Neuronal stem cell (in vitro differentiated cells): ENCODE measurements around the gene CCDC141.
"Not testable (repeated sequence)": the region's sequence is repeated elsewhere in the genome, so short reads cannot be mapped to it uniquely, and the experiment has no call there.

Experiments used
- DNase-seq: peaks from one replicate; pipeline ENCODE4 v3.0.0-alpha.2; 2013; ENCODE audit warnings: low spot score
- H2AFZ ChIP-seq: one replicate; pipeline ENCODE4 v1.6.1; 2013; ENCODE audit warnings: mild to moderate bottlenecking, low read length, inconsistent platforms
- H2AK5ac ChIP-seq: 2 replicates; pipeline ENCODE4 v1.6.1; 2013; ENCODE audit warnings: low read depth, mild to moderate bottlenecking, inconsistent platforms, low read length, moderate library complexity, mixed read lengths
- H2BK120ac ChIP-seq: 2 replicates; pipeline ENCODE4 v1.6.1; 2013; ENCODE audit warnings: low read depth, mild to moderate bottlenecking, inconsistent platforms, low read length, moderate library complexity, mixed read lengths
- H2BK12ac ChIP-seq: one replicate; pipeline ENCODE4 v1.6.1; 2013; ENCODE audit warnings: low read length, inconsistent platforms
- H2BK15ac ChIP-seq: 2 replicates; pipeline ENCODE4 v1.6.1; 2013; ENCODE audit warnings: mild to moderate bottlenecking, low read length, inconsistent platforms, mixed read lengths
- H2BK5ac ChIP-seq: one replicate; pipeline ENCODE4 v1.6.1; 2013; ENCODE audit warnings: inconsistent platforms, mild to moderate bottlenecking, low read length, moderate library complexity
- H3K14ac ChIP-seq: one replicate; pipeline ENCODE4 v1.6.1; 2013; ENCODE audit warnings: low read length, inconsistent platforms
- H3K18ac ChIP-seq: 2 replicates; pipeline ENCODE4 v1.6.1; 2013; ENCODE audit warnings: low read length, inconsistent platforms
- H3K23ac ChIP-seq: 2 replicates; pipeline ENCODE4 v1.6.1; 2013; ENCODE audit warnings: low read depth, mild to moderate bottlenecking, mixed read lengths, low read length, inconsistent platforms; ENCODE audit not compliant: poor library complexity
- H3K27ac ChIP-seq: replicated peaks from 3 replicates; pipeline ENCODE4 v1.5.1; 2013; ENCODE audit warnings: low read length, inconsistent platforms
- H3K27me3 ChIP-seq, 3 experiments: 2 replicates each; pipeline ENCODE4 v1.6.1; 2013; ENCODE audit warnings: low read length in 3 of 3, mild to moderate bottlenecking in 2 of 3, inconsistent platforms in 1 of 3, low read depth in 1 of 3, mixed read lengths in 1 of 3, moderate library complexity in 1 of 3; ENCODE audit not compliant: control insufficient read depth in 3 of 3, insufficient read depth in 3 of 3
- H3K36me3 ChIP-seq, 2 donors: replicated peaks in 1 of 2; 2 replicates each; pipeline ENCODE4 v1.6.1; 2013; ENCODE audit warnings: low read length in 2 of 2; ENCODE audit not compliant: control insufficient read depth in 2 of 2, insufficient read depth in 2 of 2
- H3K4ac ChIP-seq: 2 replicates; pipeline ENCODE4 v1.6.1; 2013; ENCODE audit warnings: inconsistent platforms, mild to moderate bottlenecking, low read length, moderate library complexity
- H3K4me1 ChIP-seq, 2 donors: 1 replicate in 1 of 2; 2 replicates in 1 of 2; pipeline ENCODE4 v1.6.1; 2013; ENCODE audit warnings: low read length in 2 of 2, low read depth in 1 of 2; ENCODE audit not compliant: control insufficient read depth in 2 of 2, insufficient read depth in 1 of 2
- H3K4me2 ChIP-seq: one replicate; pipeline ENCODE4 v1.6.1; 2013; ENCODE audit warnings: mild to moderate bottlenecking, low read length, inconsistent platforms; ENCODE audit not compliant: insufficient read depth, poor library complexity, severe bottlenecking
- H3K4me3 ChIP-seq, 2 donors: 2 replicates each; pipeline ENCODE4 v1.5.1; 2013; ENCODE audit warnings: low read length in 2 of 2, mild to moderate bottlenecking in 2 of 2, inconsistent platforms in 1 of 2, moderate library complexity in 1 of 2
- H3K79me1 ChIP-seq: one replicate; pipeline ENCODE4 v1.6.1; 2013; ENCODE audit warnings: low read depth, mild to moderate bottlenecking, inconsistent platforms, low read length, moderate library complexity
- H3K9ac ChIP-seq: one replicate; pipeline ENCODE4 v1.6.1; 2013; ENCODE audit warnings: mild to moderate bottlenecking, low read depth, low read length, inconsistent platforms; ENCODE audit not compliant: poor library complexity
- H3K9me3 ChIP-seq, 2 donors: replicated peaks in 1 of 2; 2 replicates each; pipeline versions ENCODE3 to v1.6.1; 2013; ENCODE audit warnings: low read length in 2 of 2, mild to moderate bottlenecking in 2 of 2, inconsistent platforms in 1 of 2, low read depth in 1 of 2, mixed read lengths in 1 of 2, moderate library complexity in 1 of 2; ENCODE audit not compliant: control insufficient read depth in 2 of 2, insufficient read depth in 1 of 2
- H4K8ac ChIP-seq: one replicate; pipeline ENCODE4 v1.6.1; 2013; ENCODE audit warnings: low read depth, mild to moderate bottlenecking, inconsistent platforms, low read length, moderate library complexity
- H4K91ac ChIP-seq: one replicate; pipeline ENCODE4 v1.6.1; 2013; ENCODE audit warnings: low read length, low read depth, mild to moderate bottlenecking, inconsistent platforms; ENCODE audit not compliant: poor library complexity
- WGBS, 2 donors: extraction: QIAGEN DNeasy Blood & Tissue Kit; methylation state at CpG; one replicate each; pipeline ENCODE4 v1.1.7; 2013; ENCODE audit warnings: missing lambda C conversion rate in 2 of 2, mixed read lengths in 1 of 2; ENCODE audit not compliant: insufficient read length in 2 of 2, insufficient replicate concordance in 1 of 2; ENCODE audit errors: extremely low coverage in 2 of 2; 5-methylcytosine and 5-hydroxymethylcytosine counted together

Gene CCDC141

DNA sequence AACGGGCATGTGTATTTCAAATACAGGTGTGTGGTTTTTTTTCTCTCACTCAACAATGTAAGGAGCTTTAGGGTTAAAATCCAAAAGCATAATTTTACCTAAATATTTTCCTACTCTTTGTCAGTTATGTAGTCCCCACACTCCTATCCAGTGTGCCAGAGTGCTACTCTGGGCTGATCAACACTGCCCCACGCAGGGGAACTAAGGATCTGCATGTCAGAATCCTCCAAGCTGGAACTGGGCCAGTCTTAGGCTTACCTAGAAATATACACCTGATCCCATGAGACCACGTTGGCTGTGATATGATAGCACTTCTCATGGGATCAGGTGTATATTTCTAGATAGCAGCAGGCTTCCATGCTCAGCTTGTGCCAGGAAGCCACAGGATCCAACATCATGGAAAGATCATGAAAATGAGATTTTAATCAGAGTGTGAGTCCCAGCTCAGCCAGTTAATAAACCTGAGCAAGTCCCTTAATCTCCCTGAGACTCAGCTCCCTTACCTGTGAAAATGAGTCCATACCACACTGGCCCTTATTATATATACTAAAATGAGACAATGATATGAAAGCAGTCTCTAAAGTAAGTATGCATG is 29.7 kb downstream of the CCDC141 start:
- no peak overlapping the region for H2BK120ac ChIP-seq
- no peak overlapping the region for H3K27ac ChIP-seq
- no peak overlapping the region for H3K4ac ChIP-seq
- no peak overlapping the region for H2AK5ac ChIP-seq
- H3K9ac ChIP-seq = no peak overlapping the region
- H3K4me1 ChIP-seq = no peaks in the 10 kb centered on the region
- H3K23ac ChIP-seq = no peak overlapping the region
- no peak overlapping the region for H3K4me2 ChIP-seq
- no peak overlapping the region for H4K8ac ChIP-seq
- H3K36me3 ChIP-seq = no peaks in the 10 kb centered on the region
- no peak overlapping the region for H2BK5ac ChIP-seq
- no CpG with 5 or more reads among the region's 3 CpGs for WGBS, 2 donors
- no peak overlapping the region for H3K4me3 ChIP-seq
- H3K79me1 ChIP-seq = no peaks in the 10 kb centered on the region
- no peak overlapping the region for H2AFZ ChIP-seq
- DNase-seq = no peak
- no peaks in the 10 kb centered on the region for H3K27me3 ChIP-seq
- no peak overlapping the region for H3K18ac ChIP-seq
- no peak overlapping the region for H2BK12ac ChIP-seq
- no peak overlapping the region for H2BK15ac ChIP-seq
- H3K14ac ChIP-seq = no peak overlapping the region
- no peak overlapping the region for H4K91ac ChIP-seq
- no peaks in the 10 kb centered on the region for H3K9me3 ChIP-seq

DNA sequence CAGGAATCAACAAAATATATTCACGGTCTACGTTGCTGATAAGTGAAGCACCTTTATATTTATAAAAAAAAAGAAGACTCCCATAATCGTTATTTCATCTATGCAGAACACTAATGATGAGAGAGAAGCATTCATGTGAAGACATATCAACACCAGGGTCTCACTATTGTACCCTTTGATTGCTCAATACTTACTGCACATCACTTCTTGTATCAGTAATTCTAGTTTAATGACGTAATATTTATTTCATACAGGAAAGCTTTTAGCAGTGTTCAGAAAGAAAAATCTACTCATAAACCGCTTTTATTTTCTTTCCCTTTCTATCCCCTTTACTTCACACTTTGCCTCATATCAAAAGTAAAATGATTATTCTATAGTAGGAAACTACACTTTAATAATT is 30.7 kb downstream of the CCDC141 start:
- Histone ChIP-seq H3K18ac (no peak overlapping the region), H3K36me3 (no peaks in the 10 kb centered on the region)

DNA sequence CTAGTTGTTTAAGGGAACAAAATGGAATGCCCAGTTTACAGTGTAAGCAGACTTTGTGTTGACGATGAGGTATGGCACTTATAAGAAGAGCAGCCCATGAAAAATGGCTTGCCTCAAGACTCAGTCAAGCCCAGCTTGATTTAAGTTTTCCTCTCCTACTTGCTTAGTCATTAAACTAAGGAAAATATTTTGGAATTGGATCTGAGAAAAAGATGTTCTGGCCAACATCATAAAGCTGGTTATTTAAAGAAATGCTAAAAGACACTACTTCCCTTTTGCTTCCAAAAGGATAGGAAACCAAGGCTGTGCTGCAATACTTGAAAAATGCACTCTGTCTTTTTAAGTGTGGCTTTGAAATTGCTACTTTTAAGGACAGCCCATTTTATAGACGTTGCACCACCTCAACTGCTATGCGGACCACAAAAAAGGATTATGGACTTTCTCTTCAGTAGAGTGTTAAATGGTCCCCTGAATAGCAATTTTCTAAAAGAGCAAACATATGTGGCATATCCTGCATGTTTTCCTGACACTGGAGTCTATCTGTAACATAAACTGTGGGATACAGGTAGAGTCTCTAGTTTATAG is 32.1 kb downstream of the CCDC141 start:
- no peak for DNase-seq
- Histone ChIP-seq H3K18ac (no peak overlapping the region), H3K9ac (no peak overlapping the region), H2BK12ac (no peak overlapping the region), H3K79me1 (no peaks in the 10 kb centered on the region), H3K4ac (no peak overlapping the region), H2BK15ac (no peak overlapping the region), H3K27me3 (no peaks in the 10 kb centered on the region), H3K14ac (no peak overlapping the region), H2BK5ac (no peak overlapping the region), H3K4me2 (no peak overlapping the region), H4K8ac (no peak overlapping the region), H2AFZ (no peak overlapping the region), H2BK120ac (no peak overlapping the region), H3K9me3 (no peaks in the 10 kb centered on the region), H4K91ac (no peak overlapping the region), H2AK5ac (no peak overlapping the region), H3K4me3 (no peak overlapping the region), H3K36me3 (no peaks in the 10 kb centered on the region), H3K23ac (no peak overlapping the region), H3K27ac (no peak overlapping the region), H3K4me1 (no peaks in the 10 kb centered on the region)
- no CpG with 5 or more reads among the region's 3 CpGs for WGBS, 2 donors

More for the DNA sequence above, 30.7 kb downstream of the CCDC141 start:
- Histone ChIP-seq H4K8ac (no peak overlapping the region), H2AFZ (no peak overlapping the region), H2AK5ac (no peak overlapping the region), H3K27ac (no peak overlapping the region), H3K4me1 (no peaks in the 10 kb centered on the region), H4K91ac (no peak overlapping the region), H3K79me1 (no peaks in the 10 kb centered on the region), H3K9me3 (no peaks in the 10 kb centered on the region), H2BK12ac (no peak overlapping the region), H2BK15ac (no peak overlapping the region), H3K4ac (no peak overlapping the region), H3K14ac (no peak overlapping the region), H2BK5ac (no peak overlapping the region), H2BK120ac (no peak overlapping the region), H3K4me3 (no peak overlapping the region), H3K4me2 (no peak overlapping the region), H3K9ac (no peak overlapping the region), H3K23ac (no peak overlapping the region), H3K27me3 (no peaks in the 10 kb centered on the region)
- no peak for DNase-seq
- WGBS, 2 donors = 100% methylated on average over 1 of the region's 5 CpGs; no CpG with 5 or more reads in 1 of the 2 donors

DNA sequence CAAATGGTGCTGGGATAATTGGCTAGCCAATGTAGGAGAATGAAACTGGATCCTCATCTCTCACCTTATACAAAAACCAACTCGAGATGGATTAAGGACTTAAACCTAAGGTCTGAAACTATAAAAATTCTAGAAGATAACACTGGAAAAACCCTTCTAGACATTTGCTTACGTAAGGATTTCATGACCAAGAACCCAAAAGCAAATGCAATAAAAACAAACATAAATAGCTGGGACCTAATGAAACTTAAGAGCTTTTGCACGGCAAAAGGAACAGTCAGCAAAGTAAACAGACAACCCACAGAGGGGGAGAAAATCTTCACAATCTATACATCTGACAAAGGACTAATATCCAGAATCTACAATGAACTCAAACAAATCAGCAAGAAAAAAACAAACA is 35.7 kb downstream of the CCDC141 start:
- H3K9ac ChIP-seq, H3K18ac ChIP-seq, H2BK120ac ChIP-seq, H3K23ac ChIP-seq, H3K79me1 ChIP-seq, H4K91ac ChIP-seq, H3K4me2 ChIP-seq, H2BK15ac ChIP-seq, H3K4me1 ChIP-seq, H4K8ac ChIP-seq, H2BK12ac ChIP-seq, H3K9me3 ChIP-seq, H3K36me3 ChIP-seq, H2AK5ac ChIP-seq, H3K27me3 ChIP-seq, DNase-seq, H3K27ac ChIP-seq, H3K4me3 ChIP-seq, H3K4ac ChIP-seq, H2BK5ac ChIP-seq, H3K14ac ChIP-seq, H2AFZ ChIP-seq: not testable (repeated sequence)
- WGBS, 2 donors = no CpG with 5 or more reads among the region's 3 CpGs
